ENCODE measurements around the gene ROBO1.

Gene ROBO1

DNA sequence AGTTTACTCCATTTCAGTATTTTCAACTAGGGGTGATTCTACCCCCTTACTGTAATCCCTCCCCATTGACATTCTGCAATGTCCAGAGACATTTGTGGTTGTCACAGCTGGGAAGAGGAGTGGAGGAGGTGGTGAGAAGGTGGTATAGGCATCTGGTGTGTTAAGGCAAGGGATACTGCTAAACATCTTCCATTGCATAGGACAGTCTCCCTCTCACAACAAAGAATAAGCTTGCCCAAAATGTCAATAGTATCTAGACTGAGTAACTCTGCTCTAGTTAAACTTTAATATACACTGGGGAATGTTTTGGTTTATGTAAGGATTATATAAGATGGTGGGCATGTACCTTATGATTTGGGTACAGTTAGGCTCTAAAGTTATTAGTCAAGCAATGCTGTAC is 737.6 kb downstream of the ROBO1 start:
- Histone ChIP-seq H3K36me3 (ENCODE audit: insufficient read depth, low read length) (no peaks in the 10 kb centered on the region), H4K20me1 (ENCODE audit: insufficient read depth, low read length) (no peaks in the 10 kb centered on the region), H3K4me1 (ENCODE audit: insufficient read depth, low read length) (no peaks in the 10 kb centered on the region), H3K79me2 (ENCODE audit: insufficient read depth, low read length) (no peaks in the 10 kb centered on the region), H2AFZ (ENCODE audit: low read depth, low read length) (no peak overlapping the region), H3K4me2 (ENCODE audit: insufficient read depth, low read length) (no peak overlapping the region), H3K27ac (ENCODE audit: low read length) (no peak overlapping the region), H3K27me3 (ENCODE audit: insufficient read depth, low read length, poor library complexity) (no peaks in the 10 kb centered on the region), H3K9ac (ENCODE audit: low read depth, low read length) (no peak overlapping the region), H3K4me3 (ENCODE audit: low read depth in 1 of 2, low read length in 2 of 2) (no peak overlapping the region), H3K9me3 (ENCODE audit: insufficient read depth, low read length, severe bottlenecking) (no peaks in the 10 kb centered on the region)
- ATAC-seq (ENCODE audit: insufficient read depth, low read depth), result no peak
- DNase-seq, result no peak
- TF ChIP-seq EZH2 (IDR thresholded peaks at IDR 0.05; ENCODE audit: borderline replicate concordance, low read depth, low read length, severe bottlenecking), result no peak
- no peak for TF ChIP-seq CTCF (IDR thresholded peaks at IDR 0.05; ENCODE audit: borderline replicate concordance, extremely low read depth, low read length, poor library complexity, severe bottlenecking)

DNA sequence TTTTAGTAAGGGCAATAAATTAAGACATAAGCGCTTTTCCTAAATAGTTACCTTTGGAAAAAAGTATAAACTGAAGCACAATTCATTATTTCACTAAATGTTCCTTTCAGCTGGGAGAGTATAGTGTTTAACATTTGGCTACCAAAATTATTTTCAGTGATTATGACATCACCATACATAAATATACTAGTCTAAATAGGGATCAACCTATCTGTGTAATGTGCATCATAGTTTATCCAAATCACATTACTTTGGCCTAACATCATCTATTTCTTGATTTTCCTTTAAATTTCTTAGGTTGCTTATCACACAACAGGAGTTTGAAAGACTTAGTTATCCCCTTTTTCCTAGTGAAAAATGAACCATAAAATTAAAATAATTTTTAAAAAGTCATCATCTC is 738.9 kb downstream of the ROBO1 start:
- Histone ChIP-seq H3K9me3 (ENCODE audit: insufficient read depth, low read length, severe bottlenecking) (no peaks in the 10 kb centered on the region), H3K79me2 (ENCODE audit: insufficient read depth, low read length) (no peaks in the 10 kb centered on the region), H3K36me3 (ENCODE audit: insufficient read depth, low read length) (no peaks in the 10 kb centered on the region), H3K27ac (ENCODE audit: low read length) (no peak overlapping the region), H2AFZ (ENCODE audit: low read depth, low read length) (no peak overlapping the region), H3K4me1 (ENCODE audit: insufficient read depth, low read length) (no peaks in the 10 kb centered on the region), H3K4me3 (ENCODE audit: low read depth in 1 of 2, low read length in 2 of 2) (no peak overlapping the region), H3K27me3 (ENCODE audit: insufficient read depth, low read length, poor library complexity) (no peaks in the 10 kb centered on the region), H3K4me2 (ENCODE audit: insufficient read depth, low read length) (no peak overlapping the region), H4K20me1 (ENCODE audit: insufficient read depth, low read length) (no peaks in the 10 kb centered on the region), H3K9ac (ENCODE audit: low read depth, low read length) (no peak overlapping the region)
- DNase-seq (no peak), ATAC-seq (ENCODE audit: insufficient read depth, low read depth) (no peak)
- no peak for TF ChIP-seq CTCF (IDR thresholded peaks at IDR 0.05; ENCODE audit: borderline replicate concordance, extremely low read depth, low read length, poor library complexity, severe bottlenecking)
- no peak for TF ChIP-seq EZH2 (IDR thresholded peaks at IDR 0.05; ENCODE audit: borderline replicate concordance, low read depth, low read length, severe bottlenecking)

DNA sequence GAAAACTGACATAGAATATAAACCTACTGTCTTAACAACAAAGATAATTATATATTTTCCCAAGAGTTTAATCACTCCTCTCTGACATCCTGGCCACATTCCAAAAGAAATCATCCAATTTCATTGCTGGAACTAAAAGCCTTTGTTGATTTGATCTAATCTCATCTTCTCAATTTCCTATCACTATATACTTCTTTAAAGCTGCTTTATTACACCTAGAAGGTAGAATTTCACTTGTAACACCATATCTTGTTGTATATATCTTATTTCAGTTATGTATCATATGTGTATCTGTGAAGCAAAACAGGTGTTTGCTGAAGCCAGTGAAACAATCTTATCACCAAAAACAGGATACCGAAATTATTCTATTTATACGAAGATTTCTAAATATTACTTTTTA is 740.2 kb downstream of the ROBO1 start:
- Histone ChIP-seq H3K36me3 (ENCODE audit: insufficient read depth, low read length) (no peaks in the 10 kb centered on the region), H4K20me1 (ENCODE audit: insufficient read depth, low read length) (no peaks in the 10 kb centered on the region), H3K9me3 (ENCODE audit: insufficient read depth, low read length, severe bottlenecking) (no peaks in the 10 kb centered on the region), H3K9ac (ENCODE audit: low read depth, low read length) (no peak overlapping the region), H3K27ac (ENCODE audit: low read length) (no peak overlapping the region), H3K27me3 (ENCODE audit: insufficient read depth, low read length, poor library complexity) (no peaks in the 10 kb centered on the region), H3K4me2 (ENCODE audit: insufficient read depth, low read length) (no peak overlapping the region), H2AFZ (ENCODE audit: low read depth, low read length) (no peak overlapping the region), H3K4me1 (ENCODE audit: insufficient read depth, low read length) (no peaks in the 10 kb centered on the region), H3K4me3 (ENCODE audit: low read depth in 1 of 2, low read length in 2 of 2) (no peak overlapping the region), H3K79me2 (ENCODE audit: insufficient read depth, low read length) (no peaks in the 10 kb centered on the region)
- no peak for DNase-seq
- no peak for TF ChIP-seq CTCF (IDR thresholded peaks at IDR 0.05; ENCODE audit: borderline replicate concordance, extremely low read depth, low read length, poor library complexity, severe bottlenecking)
- no peak for TF ChIP-seq EZH2 (IDR thresholded peaks at IDR 0.05; ENCODE audit: borderline replicate concordance, low read depth, low read length, severe bottlenecking)
- ATAC-seq (ENCODE audit: insufficient read depth, low read depth), result no peak

- Histone ChIP-seq H3K4me2 (ENCODE audit: insufficient read depth, low read length) (no peak overlapping the region), H3K4me3 (ENCODE audit: low read depth in 1 of 2, low read length in 2 of 2) (no peak overlapping the region)
Observed at GRCh38 chr3:79019924-79020173, 747.9 kb downstream of the ROBO1 start.

More at GRCh38 chr3:79019924-79020173, 747.9 kb downstream of the ROBO1 start:
- ATAC-seq (ENCODE audit: insufficient read depth, low read depth), result no peak
- Histone ChIP-seq H3K4me1 (ENCODE audit: insufficient read depth, low read length) (no peaks in the 10 kb centered on the region), H3K27ac (ENCODE audit: low read length) (no peak overlapping the region), H3K9ac (ENCODE audit: low read depth, low read length) (no peak overlapping the region), H3K79me2 (ENCODE audit: insufficient read depth, low read length) (no peaks in the 10 kb centered on the region), H4K20me1 (ENCODE audit: insufficient read depth, low read length) (no peaks in the 10 kb centered on the region), H3K27me3 (ENCODE audit: insufficient read depth, low read length, poor library complexity) (no peaks in the 10 kb centered on the region), H3K36me3 (ENCODE audit: insufficient read depth, low read length) (no peaks in the 10 kb centered on the region), H2AFZ (ENCODE audit: low read depth, low read length) (no peak overlapping the region), H3K9me3 (ENCODE audit: insufficient read depth, low read length, severe bottlenecking) (no peaks in the 10 kb centered on the region)
- DNase-seq, result no peak
- no peak for TF ChIP-seq EZH2 (IDR thresholded peaks at IDR 0.05; ENCODE audit: borderline replicate concordance, low read depth, low read length, severe bottlenecking)
- no peak for TF ChIP-seq CTCF (IDR thresholded peaks at IDR 0.05; ENCODE audit: borderline replicate concordance, extremely low read depth, low read length, poor library complexity, severe bottlenecking)
